Lung microvascular endothelial cell (primary cell): ENCODE measurements around the gene LTN1. TPM values are rescaled to one million over a fixed set of nuclear protein-coding genes. Genes with fewer than 3 reads are reported as not detected.
A peak's percentile ranks its signal among the peaks of the same experiment; 100 is the strongest.
"Not testable (repeated sequence)": the region's sequence is repeated elsewhere in the genome, so short reads cannot be mapped to it uniquely, and the experiment has no call there.

Experiments used
- DNase-seq, 2 donors: peaks; one replicate each; pipeline versions ENCODE4 v3.0.0 to v3.0.0-alpha.2; 2010; ENCODE audit warnings: low read depth in 2 of 2
- total RNA-seq: library from RNA; depleted of rRNA; stranded (reverse); fragments of >200 nt; gene quantifications from 2 replicates; pipeline ENCODE4 v1.2.1, GENCODE V29; 2014

Gene LTN1
- 13.3 and 16.5 TPM in 2 replicates for total RNA-seq

DNA sequence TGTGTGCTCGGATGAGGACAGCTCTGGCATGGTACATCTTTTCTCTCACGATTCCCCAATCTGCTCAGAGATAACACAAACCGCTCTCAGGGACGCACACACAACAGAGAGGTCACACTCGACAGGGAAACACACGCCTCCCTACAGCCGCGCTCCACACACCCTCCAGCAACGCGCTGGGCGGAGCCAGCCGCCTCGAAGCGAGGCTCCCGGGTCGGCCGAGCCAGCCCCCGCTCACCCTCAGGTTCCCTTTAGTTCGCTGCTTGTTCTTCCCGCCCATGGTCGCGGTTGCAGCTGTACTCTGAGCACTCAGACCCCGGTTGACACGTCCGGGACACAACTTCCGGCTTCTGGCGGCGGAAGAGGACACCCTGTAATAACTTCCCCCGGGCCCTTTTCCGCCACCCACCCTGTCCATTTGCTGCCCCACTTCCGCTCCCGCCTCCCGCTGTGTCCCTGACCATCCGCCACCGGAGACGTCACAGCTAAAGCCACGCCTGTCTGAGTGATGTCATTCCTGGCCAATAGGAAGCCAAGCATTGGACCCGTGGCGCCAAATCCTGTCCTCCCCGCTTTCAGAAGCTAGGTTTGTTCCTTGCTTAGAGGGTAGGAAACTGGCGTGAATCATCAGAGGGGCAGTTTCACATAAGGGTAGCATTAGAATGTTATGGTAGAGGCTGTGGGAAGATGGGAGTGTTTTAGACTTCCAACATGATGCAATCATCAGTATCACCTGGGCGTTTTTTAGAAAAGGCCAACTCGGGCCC, at the start of gene LTN1:
LTN1 (minus strand) TSS at position 352 of the 767 bp plus-strand sequence; CDS start at position 280, 72 bp downstream.
- peak; percentile 99 to 100 for DNase-seq

GRCh38 chr21:29034678-29035077, 42.0 kb upstream of the LTN1 start:
- no peak for DNase-seq

GRCh38 chr21:29033871-29034270, 41.2 kb upstream of the LTN1 start:
- DNase-seq, result no peak

- DNase-seq, result no peak
Measured at GRCh38 chr21:29033301-29033700, 40.6 kb upstream of the LTN1 start.

- no peak for DNase-seq
Measured at GRCh38 chr21:29030909-29031308, 38.2 kb upstream of the LTN1 start.

DNA sequence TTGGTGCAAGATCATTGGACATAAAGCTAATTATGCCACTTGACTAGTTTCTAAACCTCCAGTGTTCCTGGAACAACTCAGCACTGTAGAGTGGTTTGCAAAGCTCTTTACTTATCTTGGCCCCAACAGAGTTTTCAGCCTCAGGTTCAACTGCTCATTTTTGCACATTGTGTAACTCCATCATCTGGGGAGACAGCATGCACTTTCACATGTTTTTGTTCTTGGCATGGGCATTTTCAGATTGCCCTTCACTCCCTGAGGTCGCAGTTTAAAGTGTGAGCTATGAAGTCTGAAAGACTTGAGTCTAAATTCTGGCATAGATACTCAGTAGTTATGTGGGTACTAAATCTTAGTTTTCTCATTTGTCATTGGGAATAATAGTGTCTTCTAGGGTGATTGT, 36.8 kb upstream of the LTN1 start:
- no peak for DNase-seq

DNA sequence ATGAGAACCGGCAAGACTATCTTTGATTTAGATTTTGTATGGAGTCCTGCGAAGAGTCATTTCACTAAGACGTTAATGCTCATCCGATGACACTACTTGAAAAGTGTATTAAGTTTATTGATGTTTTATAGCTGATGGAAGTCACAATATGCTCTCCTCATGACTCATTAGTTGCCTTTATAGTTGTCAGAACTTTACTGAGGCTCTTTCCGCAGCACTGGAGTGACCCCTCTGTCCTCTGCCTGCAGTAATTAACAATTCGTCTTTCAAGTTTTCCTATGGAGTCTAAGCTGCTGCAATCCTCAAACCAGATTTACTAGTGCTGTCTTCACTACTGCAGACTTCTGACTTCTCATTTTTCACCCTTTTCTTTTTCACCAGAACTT, 32.6 kb upstream of the LTN1 start:
- DNase-seq, result peak; percentile 46 to 50

- peak; percentile 99 for DNase-seq
Measured at GRCh38 chr21:29024474-29025327, 32.0 kb upstream of the LTN1 start, which contains the start of gene USP16. TSS of gene USP16 (plus strand) at chr21:29024668. CDS start at chr21:29027914, 3,246 bp downstream.

DNA sequence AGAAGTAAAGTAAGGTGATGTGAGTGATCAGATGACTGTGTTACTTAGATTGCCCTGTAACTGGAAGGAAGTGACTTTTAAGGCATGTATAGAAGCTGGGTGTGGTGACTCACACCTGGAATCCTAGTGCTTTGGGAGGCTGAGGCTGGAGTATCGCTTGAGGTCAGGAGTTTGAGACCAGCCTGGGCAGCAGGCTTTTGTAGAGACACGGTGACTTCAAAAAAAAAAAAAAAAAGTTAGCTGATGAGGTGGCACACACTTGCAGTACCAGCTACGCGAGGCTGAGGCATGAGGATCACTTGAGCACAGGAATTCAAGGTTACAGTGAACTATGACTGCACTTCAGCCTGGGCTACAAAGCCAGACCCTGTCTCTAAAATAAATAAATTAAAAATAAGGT, 29.5 kb upstream of the LTN1 start:
- DNase-seq, result no peak

DNA sequence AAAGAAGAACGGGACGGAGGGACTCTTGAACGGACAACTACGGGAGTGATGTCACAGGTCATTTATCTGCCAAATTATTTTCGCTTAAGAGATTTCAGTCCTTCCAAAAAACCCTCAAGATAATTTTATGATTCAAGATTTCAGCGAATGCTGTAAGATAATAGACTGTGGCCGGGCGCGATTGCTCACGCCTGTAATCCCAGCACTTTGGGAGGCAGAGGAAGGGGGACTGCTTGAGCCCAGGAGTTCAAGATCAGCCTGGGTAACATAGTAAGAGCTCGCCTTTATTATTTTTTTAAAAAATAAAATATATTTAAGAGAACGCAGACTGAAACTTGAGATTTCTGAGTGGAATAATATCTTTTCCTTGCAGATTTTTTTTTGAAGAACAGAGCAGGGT, 25.9 kb upstream of the LTN1 start:
- DNase-seq, result peak in 1 of 2 donors; percentile 9

DNA sequence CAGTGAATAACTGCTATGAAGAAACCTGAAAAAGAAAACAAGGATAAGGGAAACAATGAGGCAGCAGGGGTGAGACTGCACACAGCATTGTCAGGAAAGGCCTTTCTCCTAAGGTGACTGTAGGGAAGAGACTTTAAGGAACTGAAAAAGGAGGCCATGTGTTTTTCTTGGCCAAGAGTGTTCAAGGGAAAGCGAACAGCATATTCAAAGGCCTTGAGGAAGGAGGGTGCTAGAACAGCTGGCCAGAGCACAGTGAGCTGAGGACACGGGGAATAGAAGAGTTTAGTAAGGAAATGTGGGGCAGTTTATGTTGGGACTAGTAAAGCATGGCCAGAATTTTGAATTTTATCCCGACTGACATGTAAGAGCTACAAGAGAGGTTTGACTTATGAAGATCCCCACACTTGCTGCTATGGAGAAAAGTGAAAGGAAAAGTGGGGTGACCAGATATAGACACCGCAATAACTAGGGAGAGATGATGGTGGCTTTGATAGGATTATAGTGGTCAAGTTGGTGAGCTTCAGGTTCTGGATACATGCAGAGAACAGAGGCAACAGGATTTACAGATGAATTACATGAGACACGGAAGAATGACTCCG, 25.1 kb upstream of the LTN1 start:
- DNase-seq, result peak; percentile 1 to 10

DNA sequence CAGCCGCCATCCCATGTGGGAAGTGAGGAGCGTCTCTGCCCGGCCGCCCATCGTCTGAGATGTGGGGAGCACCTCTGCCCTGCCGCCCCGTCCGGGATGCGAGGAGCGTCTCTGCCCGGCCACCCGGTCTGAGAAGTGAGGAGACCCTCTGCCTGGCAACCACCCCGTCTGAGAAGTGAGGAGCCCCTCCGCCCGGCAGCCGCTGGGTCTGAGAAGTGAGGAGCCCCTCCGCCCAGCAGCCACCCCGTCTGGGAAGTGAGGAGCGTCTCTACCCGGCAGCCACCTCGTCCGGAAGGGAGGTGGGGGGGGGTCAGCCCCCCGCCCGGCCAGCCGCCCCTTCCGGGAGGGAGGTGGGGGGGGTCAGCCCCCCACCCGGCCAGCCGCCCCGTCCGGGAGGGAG, 18.6 kb upstream of the LTN1 start:
- not testable (repeated sequence) for DNase-seq

GRCh38 chr21:29008367-29008766, 15.7 kb upstream of the LTN1 start:
- DNase-seq, result no peak

DNA sequence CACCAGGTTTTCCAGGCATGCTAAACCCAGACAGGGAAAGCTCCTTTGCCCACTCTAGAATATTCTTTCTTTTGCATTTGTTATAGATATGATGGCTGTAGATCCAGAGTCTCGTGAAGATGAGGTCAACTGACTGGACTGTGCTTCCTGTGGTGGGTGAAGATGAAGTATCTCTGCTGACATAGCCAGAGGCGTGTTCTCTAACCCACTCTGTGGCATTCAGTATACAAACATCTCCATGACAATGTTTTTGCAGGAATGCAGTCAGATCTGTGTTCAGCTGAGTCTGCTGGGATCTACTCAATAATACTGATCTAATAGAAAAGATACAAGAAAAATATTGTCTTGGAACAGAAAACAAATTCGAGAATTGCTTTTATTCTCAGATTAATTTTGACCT, 15.1 kb upstream of the LTN1 start:
- no peak for DNase-seq

DNA sequence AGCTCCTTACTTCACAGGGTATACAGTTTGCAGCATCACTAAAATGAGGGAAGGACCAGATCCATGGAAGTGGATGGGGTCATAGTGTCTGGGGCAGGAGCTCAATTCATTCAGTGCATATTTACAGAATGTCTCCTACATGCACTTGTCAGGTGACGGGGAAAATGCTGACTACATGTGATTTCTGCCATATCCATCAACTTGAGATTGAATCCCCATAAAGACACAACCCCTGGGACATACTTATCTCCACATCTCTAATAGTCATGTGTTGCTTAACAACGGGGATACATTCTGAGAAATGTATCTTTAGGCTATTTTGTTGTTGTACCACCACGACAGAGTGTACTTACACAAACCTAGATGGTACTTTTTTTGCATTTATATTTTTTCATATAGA, 14.5 kb upstream of the LTN1 start:
- no peak for DNase-seq

DNA sequence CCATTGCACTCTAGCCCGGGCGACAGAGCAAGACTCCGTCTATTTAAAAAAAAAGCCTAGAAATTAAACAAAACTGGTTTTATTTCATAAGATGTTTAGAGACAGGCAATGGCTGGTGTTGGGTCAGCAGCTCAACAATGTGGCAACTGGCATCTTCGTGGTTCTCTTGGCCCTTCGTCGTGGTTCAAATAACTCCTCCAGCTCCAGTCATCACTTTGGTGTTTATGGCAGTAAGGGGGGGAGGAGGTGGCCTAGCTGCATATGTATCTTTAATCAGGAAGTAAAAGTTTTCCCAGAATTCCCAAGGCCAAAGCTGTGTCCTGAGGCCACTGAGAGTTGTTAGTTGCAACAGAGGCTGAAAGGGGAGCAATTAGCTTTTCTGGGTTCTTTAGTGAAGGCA, 13.0 kb upstream of the LTN1 start:
- no peak for DNase-seq

DNA sequence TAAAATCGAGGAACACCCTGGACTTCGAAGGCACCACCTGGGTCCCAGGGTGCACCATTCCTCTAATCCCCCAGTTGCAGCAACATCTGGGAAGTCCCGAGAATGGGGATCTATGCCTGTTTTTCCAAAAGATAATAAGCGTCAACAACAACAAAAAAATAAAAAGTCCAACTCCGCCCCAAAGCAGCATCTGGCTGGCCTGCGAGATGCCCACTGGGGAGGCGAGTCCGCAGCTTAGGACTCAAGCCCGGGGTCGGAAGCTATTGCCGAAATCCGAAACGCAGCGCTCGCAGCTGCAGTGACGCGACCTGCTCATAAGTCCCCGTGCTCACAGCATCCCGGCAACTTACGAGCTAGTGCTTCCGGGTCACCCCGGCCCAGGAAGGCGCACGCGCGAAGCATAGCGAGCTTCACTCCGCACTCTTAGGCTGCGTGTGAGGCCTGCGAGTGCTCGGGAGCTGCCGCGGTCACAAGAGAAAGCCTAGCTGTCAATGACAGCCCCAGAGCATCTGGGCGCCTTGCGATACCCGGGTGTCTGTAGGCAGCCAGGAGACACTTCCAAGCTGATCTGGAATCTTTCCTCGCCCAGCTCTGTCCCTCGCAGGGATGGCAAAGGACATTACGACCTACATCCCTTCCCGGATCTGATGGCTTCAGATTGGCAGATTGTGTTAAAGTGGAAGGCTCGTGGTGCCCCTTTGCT, 9.9 kb upstream of the LTN1 start:
- peak; percentile 97 to 98 for DNase-seq

DNA sequence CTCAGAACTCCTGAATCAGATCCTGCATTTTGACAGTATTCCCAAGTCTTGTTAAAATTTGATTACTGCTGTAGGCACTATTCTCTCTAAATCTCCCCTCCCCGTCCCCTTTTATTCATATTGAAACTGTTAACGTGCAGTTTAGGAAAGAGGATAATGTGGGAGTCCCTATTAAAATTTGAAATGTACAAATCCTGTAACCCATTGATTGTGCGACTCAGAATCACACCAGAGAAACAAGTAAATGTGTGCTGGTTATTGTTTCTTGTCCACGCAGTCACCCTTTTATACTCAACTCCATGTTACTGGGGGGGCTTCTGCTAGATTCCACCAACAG, 584 bp upstream of the LTN1 start:
- no peak for DNase-seq

- no peak for DNase-seq
Measured at GRCh38 chr21:28991861-28992525, 684 bp downstream of the LTN1 start.

DNA sequence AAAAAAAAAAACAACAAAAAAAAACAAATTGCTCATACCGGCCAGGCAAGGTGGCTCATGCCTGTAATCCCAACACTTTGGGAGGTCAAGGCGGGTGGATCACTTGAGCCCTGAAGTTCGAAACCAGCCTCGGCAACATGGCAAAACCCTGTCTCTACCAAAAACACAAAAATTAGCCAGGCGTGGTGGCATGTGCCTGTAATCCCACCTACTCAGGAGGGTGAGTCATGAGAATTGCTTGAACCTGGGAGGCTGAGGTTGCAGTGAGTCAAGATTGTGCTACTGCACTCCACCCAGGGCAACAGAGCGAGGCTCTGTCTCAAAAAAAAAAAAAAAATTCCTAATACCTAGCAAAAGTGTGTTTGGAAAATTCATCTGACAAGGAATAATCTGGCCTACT, 4.5 kb downstream of the LTN1 start:
- peak in 1 of 2 donors; percentile 19 for DNase-seq

- no peak for DNase-seq
Measured at GRCh38 chr21:28986677-28987076, 6.0 kb downstream of the LTN1 start.
